HL-60 (cell line): ENCODE measurements around the gene ANO10.

Source experiments
- DNase-seq, 2 experiments: peaks; one replicate each; pipeline ENCODE4 v3.0.0-alpha.2; 2010 to 2020; ENCODE audit warnings: low read depth in 1 of 2, low spot score in 1 of 2
- H3K27ac ChIP-seq: fragments of 250-450 bp; sonication (Bioruptor Pico); replicated peaks from 2 replicates; pipeline ENCODE4 v1.5.1; 2020; ENCODE audit warnings: mild to moderate bottlenecking, moderate library complexity
- H3K27me3 ChIP-seq: fragments of 250-450 bp; sonication (Bioruptor Pico); 2 replicates; pipeline ENCODE4 v1.5.1; 2021; ENCODE audit warnings: mild to moderate bottlenecking, moderate library complexity; ENCODE audit not compliant: insufficient read depth, poor library complexity, severe bottlenecking
- H3K4me3 ChIP-seq: replicated peaks from 2 replicates; pipeline ENCODE4 v1.5.1; 2011; ENCODE audit warnings: mild to moderate bottlenecking, control low read depth, low read length; ENCODE audit not compliant: insufficient read depth
- CTCF ChIP-seq: IDR thresholded peaks from one replicate; pipeline ENCODE4 v1.5.1; 2011; ENCODE audit warnings: low read length, control low read depth, inconsistent platforms; ENCODE audit not compliant: insufficient read depth
- GABPA ChIP-seq: IDR thresholded peaks from 2 replicates; pipeline ENCODE4 v1.6.1; 2012; ENCODE audit warnings: low read depth
- POLR2AphosphoS5 ChIP-seq: IDR thresholded peaks from 2 replicates; pipeline ENCODE4 v1.6.1; 2012; ENCODE audit warnings: low read depth
- REST ChIP-seq: IDR thresholded peaks from 2 replicates; pipeline ENCODE4 v1.6.1; 2012; ENCODE audit warnings: low read depth; ENCODE audit not compliant: insufficient replicate concordance
- SPI1 ChIP-seq: IDR thresholded peaks from 2 replicates; pipeline ENCODE4 v1.6.1; 2012; ENCODE audit warnings: low read depth, mild to moderate bottlenecking, borderline replicate concordance

The ANO10 gene

GRCh38 chr3:43423142-43423541 lies 198.7 kb downstream of the ANO10 start:
- Histone ChIP-seq H3K27me3 (no peaks in the 10 kb centered on the region), H3K4me3 (no peak overlapping the region), H3K27ac (no peak overlapping the region)
- no peak for TF ChIP-seq CTCF
- TF ChIP-seq GABPA, result no peak
- TF ChIP-seq SPI1, result no peak
- no peak for TF ChIP-seq POLR2AphosphoS5
- TF ChIP-seq REST, result no peak
- no peak for DNase-seq

- DNase-seq, result no peak
- H3K27ac ChIP-seq, result no peak overlapping the region
- no peak for TF ChIP-seq GABPA
- H3K27me3 ChIP-seq, result no peaks in the 10 kb centered on the region
- no peak overlapping the region for H3K4me3 ChIP-seq
These were observed 203.1 kb downstream of the ANO10 start for GRCh38 chr3:43418601-43419272.

GRCh38 chr3:43417133-43417532 lies 204.7 kb downstream of the ANO10 start:
- no peak overlapping the region for H3K4me3 ChIP-seq
- H3K27me3 ChIP-seq, result no peaks in the 10 kb centered on the region
- H3K27ac ChIP-seq, result no peak overlapping the region
- DNase-seq, result no peak
- no peak for TF ChIP-seq CTCF

GRCh38 chr3:43415088-43415487 lies 206.7 kb downstream of the ANO10 start:
- TF ChIP-seq GABPA, result no peak
- no peak for TF ChIP-seq CTCF
- no peak for TF ChIP-seq POLR2AphosphoS5
- no peak for TF ChIP-seq REST
- no peak for TF ChIP-seq SPI1
- Histone ChIP-seq H3K27me3 (no peaks in the 10 kb centered on the region), H3K27ac (no peak overlapping the region), H3K4me3 (no peak overlapping the region)
- no peak for DNase-seq
